HG03565 (cell line): ENCODE results near the gene OR1Q1.
"Not testable (repeated sequence)": the region's sequence is repeated elsewhere in the genome, so short reads cannot be mapped to it uniquely, and the experiment has no call there.

Source experiments
- ATAC-seq: cut with Tn5 transposase; IDR thresholded peaks from one replicate; pipeline ENCODE4 v1.9.1; 2021; ENCODE audit warnings: mild to moderate bottlenecking, moderate library complexity; ENCODE audit not compliant: unreplicated experiment

OR1Q1 gene, protein sequence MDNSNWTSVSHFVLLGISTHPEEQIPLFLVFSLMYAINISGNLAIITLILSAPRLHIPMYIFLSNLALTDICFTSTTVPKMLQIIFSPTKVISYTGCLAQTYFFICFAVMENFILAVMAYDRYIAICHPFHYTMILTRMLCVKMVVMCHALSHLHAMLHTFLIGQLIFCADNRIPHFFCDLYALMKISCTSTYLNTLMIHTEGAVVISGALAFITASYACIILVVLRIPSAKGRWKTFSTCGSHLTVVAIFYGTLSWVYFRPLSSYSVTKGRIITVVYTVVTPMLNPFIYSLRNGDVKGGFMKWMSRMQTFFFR

DNA sequence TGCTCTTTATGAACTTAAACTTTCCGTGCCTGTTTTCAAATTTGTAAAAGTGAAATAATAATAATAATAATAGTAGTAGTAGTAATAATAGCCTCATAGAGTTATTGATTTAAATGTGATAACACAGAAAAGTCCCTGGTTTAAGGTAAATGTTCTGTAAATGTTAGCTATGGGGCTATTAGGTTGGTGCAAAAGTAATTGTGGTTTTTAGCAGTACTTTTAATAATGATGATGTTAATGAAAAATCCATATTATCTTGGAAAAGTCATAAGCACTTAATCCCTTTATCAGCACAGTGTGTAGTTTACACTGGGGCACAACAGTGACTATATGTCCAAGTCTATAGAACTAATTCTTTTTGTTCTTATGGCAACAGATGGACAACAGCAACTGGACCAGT lies at the start of gene OR1Q1:
Gene OR1Q1 (plus strand): TSS at position 377 of the 400 bp plus-strand sequence. CDS start 0 bp downstream, at position 377.
- ATAC-seq, result no peak

DNA sequence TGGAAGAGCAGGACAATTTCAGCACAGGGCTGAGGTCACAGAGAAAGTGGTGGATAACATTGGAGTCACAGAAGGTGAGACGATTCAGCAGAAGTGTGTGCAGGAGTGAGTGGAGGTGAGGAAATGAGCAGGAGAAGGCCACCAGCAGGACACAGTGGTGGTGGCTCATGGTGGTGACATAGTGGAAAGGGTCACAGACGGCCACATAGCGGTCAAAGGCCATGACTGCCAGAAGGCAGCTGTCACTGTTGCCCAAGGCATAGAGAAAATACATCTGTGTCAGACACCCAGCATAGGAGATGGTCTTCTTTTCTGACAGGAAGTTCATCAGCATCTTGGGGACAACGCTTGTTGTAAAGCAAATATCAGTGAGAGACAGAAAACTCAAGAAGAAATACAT lies 46.6 kb upstream of the OR1Q1 start:
- ATAC-seq, result no peak

DNA sequence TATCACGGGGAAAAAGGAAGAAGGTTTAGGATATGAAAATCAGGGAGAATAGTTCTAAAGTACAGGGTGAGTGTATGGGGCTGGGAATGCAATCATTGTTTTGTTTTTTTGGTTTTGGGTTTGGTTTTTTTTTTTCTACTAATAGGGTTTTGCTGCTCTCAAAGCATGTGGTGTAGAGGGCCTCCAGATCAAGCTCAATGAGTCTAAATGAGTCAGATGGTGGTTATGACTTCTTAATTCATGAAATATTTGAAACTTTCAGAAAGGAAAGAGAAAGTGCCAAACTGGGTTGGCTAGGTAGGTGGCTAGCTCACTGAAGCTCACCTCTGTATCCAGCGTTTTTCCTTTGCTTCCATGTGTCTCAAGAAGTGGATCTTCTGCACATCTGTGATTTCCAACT lies 42.1 kb upstream of the OR1Q1 start:
- peak; percentile 53 for ATAC-seq

DNA sequence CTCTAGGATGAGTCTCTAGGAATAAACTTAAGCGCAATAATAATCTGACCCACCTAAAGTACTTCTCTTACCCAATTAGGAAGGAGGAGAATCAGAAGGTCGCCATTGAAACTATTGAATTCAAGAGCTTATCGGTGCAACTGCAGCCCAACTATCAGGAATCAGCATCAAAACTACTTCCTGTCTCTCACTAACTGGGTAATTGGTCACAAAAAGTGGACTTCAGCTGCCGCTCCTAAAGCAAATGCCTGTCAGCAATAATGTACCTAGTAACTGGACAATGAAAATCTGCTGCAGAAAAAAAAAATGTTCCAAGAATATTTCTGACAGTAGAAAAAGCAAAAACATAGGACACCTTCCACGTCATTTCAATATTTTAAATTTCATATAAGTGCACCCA lies 34.7 kb upstream of the OR1Q1 start:
- ATAC-seq, result no peak

DNA sequence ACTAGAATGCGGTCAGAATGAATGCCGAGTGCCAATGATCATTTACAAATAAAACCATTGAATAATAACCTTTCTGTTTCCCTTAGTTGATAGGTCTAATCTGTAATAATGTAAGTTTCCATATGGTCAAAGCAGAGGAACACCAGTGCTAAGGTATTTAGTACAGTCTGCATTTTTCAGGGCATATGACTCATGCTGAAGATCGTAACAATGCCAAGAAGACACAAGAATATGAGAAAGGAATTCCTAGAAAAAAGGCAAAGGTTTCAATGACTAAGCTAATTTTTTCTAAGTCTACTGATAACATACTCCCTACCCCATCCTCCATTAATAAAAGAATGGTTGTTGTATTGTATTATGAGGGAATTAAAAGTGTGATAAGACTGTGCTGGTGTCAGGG lies 34.2 kb upstream of the OR1Q1 start:
- no peak for ATAC-seq

- not testable (repeated sequence) for ATAC-seq
Measured at GRCh38 chr9:122583284-122583683, 31.3 kb upstream of the OR1Q1 start, which contains the start of gene OR1L8. TSS of gene OR1L8 (minus strand) at chr9:122583384. CDS start at chr9:122568477, 14,907 bp downstream.

DNA sequence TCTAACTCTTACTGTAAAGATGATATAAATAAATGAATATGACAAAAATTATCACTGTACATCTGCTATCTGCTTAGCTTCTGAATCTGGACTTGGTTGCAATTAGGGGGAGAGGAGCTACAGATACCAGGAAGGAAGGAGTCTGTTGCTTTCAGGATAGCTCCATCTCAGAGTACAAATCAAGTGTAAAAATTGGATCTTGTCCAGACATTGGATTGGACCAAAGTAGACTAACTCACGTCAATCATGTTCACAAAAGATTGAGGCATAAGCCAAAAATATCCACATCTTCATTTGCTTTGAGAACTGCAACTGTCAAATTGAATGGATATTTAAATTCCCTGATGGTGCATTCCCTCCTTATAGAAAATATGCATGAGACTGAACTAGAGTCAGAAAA lies 8.8 kb upstream of the OR1Q1 start:
- ATAC-seq, result no peak

GRCh38 chr9:122606587-122606986 lies 8.0 kb upstream of the OR1Q1 start:
- ATAC-seq, result no peak

DNA sequence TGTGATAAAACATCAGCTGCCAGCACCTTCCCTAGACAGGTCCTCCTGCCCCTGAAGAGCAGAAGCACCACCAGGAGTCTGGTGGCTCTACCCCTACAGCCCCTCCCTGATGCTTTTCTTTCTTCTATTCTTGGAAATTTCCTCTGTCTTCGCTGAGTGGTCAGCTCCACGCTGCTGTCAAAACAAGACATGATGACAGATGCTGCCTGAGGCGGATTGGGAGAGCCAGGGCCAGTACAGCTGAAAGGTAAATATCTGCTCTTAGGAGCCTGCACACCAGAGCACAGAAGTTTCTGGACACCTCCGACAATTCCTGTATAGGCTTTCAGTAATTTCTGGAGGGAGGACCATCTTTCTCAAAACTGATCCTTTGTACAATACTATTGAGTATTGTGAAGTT lies 4.7 kb upstream of the OR1Q1 start:
- no peak for ATAC-seq

- ATAC-seq, result no peak
Measured at GRCh38 chr9:122619996-122620395, 5.5 kb downstream of the OR1Q1 start.

GRCh38 chr9:122642226-122642625 lies 27.7 kb downstream of the OR1Q1 start:
- no peak for ATAC-seq

GRCh38 chr9:122656378-122656777 lies 41.8 kb downstream of the OR1Q1 start:
- no peak for ATAC-seq

GRCh38 chr9:122657527-122657926 lies 43.0 kb downstream of the OR1Q1 start, which contains the start of gene OR1B1:
TSS of gene OR1B1 (minus strand) at chr9:122657627.
- ATAC-seq, result no peak

- no peak for ATAC-seq
Measured at GRCh38 chr9:122661416-122661815, 46.9 kb downstream of the OR1Q1 start, which contains the start of gene OR1L1. TSS of gene OR1L1 (plus strand) at chr9:122661716. CDS start at chr9:122661716, 0 bp downstream.
